ENCODE measurements around the gene RBP5. TPM values are rescaled to one million over a fixed set of nuclear protein-coding genes. Genes with fewer than 3 reads are reported as not detected.

Gene RBP5
- total RNA-seq, 1 experiment from 2014 or later, result 2.7 TPM

- H3K27me3 ChIP-seq (ENCODE audit: insufficient read depth, low read length), result no peaks in the 10 kb centered on the region
- no peaks in the 10 kb centered on the region; a peak in 1 of 7 replicates for H3K36me3 Mint-ChIP-seq (ENCODE audit: insufficient read depth in 1 of 3, low read depth in 3 of 3)
Measured at GRCh38 chr12:7120166-7120565, 8.5 kb downstream of the RBP5 start.

More at GRCh38 chr12:7120166-7120565, 8.5 kb downstream of the RBP5 start:
- Histone ChIP-seq H2BK12ac (ENCODE audit: insufficient read length, low read depth, low read length) (no peak overlapping the region), H3K9me3 (ENCODE audit: control insufficient read depth, low read depth, low read length) (no peaks in the 10 kb centered on the region), H3K4me1 (ENCODE audit: insufficient read depth, low read length) (no peaks in the 10 kb centered on the region), H3K4me2 (ENCODE audit: insufficient read depth, insufficient read length, low read length) (no peak overlapping the region), H3K79me2 (ENCODE audit: insufficient read depth, low read length) (no peaks in the 10 kb centered on the region), H3K56ac (ENCODE audit: insufficient read length, low read depth, low read length) (no peak overlapping the region), H2BK5ac (ENCODE audit: insufficient read length, low read length) (no peak overlapping the region), H3K14ac (ENCODE audit: insufficient read depth, low read length) (no peak overlapping the region), H2AFZ (ENCODE audit: low read length) (no peak overlapping the region), H3K27ac (ENCODE audit: insufficient read length, low read depth, low read length) (no peak overlapping the region), H2BK15ac (ENCODE audit: low read depth, low read length) (no peak overlapping the region), H4K20me1 (ENCODE audit: control insufficient read depth, insufficient read depth, insufficient read length) (no peaks in the 10 kb centered on the region), H3K4ac (ENCODE audit: low read depth, low read length) (no peak overlapping the region), H4K91ac (ENCODE audit: insufficient read length, low read depth, low read length) (no peak overlapping the region), H3K23ac (ENCODE audit: insufficient read length, low read depth, low read length) (no peak overlapping the region), H4K8ac (replicated peaks; ENCODE audit: insufficient read length, low read depth, low read length) (no peak overlapping the region), H2AK5ac (ENCODE audit: insufficient read length, low read length) (no peak overlapping the region), H4K5ac (ENCODE audit: insufficient read length, low read depth, low read length) (no peak overlapping the region), H2BK20ac (ENCODE audit: low read depth, low read length, poor library complexity, severe bottlenecking) (no peak overlapping the region), H3K9ac (ENCODE audit: extremely low read depth, insufficient read length, low read length) (no peak overlapping the region), H3K18ac (ENCODE audit: insufficient read length, low read depth, low read length) (no peak overlapping the region), H3T11ph (ENCODE audit: low read length) (no peak overlapping the region), H2BK120ac (ENCODE audit: low read depth, low read length, poor library complexity, severe bottlenecking) (no peak overlapping the region), H3K79me1 (ENCODE audit: insufficient read depth, low read depth, low read length, poor library complexity, severe bottlenecking) (no peaks in the 10 kb centered on the region), H3K23me2 (ENCODE audit: insufficient read length, low read depth, low read length, poor library complexity, severe bottlenecking) (no peaks in the 10 kb centered on the region)
- Mint-ChIP-seq H3K9me3 (no peaks in the 10 kb centered on the region), H3K4me1 (peaks cover 3 to 11% of the 10 kb centered on the region in 2 experiments; a peak in 3 of 4 replicates), H3K4me3 (no peak overlapping the region), H3K27ac (peak overlapping the region in 1 of 3 experiments; percentile 57; a peak in 1 of 7 replicates), H3K27me3 (ENCODE audit: low read depth) (peaks cover 8% of the 10 kb centered on the region)
- TF ChIP-seq, protein P1, sequence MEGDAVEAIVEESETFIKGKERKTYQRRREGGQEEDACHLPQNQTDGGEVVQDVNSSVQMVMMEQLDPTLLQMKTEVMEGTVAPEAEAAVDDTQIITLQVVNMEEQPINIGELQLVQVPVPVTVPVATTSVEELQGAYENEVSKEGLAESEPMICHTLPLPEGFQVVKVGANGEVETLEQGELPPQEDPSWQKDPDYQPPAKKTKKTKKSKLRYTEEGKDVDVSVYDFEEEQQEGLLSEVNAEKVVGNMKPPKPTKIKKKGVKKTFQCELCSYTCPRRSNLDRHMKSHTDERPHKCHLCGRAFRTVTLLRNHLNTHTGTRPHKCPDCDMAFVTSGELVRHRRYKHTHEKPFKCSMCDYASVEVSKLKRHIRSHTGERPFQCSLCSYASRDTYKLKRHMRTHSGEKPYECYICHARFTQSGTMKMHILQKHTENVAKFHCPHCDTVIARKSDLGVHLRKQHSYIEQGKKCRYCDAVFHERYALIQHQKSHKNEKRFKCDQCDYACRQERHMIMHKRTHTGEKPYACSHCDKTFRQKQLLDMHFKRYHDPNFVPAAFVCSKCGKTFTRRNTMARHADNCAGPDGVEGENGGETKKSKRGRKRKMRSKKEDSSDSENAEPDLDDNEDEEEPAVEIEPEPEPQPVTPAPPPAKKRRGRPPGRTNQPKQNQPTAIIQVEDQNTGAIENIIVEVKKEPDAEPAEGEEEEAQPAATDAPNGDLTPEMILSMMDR (conservative IDR thresholded peaks at IDR 0.05), result no peak
- no peak for DNase-seq
- no CpG with 5 or more reads among the region's 5 CpGs for WGBS (ENCODE audit: extremely low coverage, insufficient read length, low lambda C conversion rate)
